Mesodermal cell (in vitro differentiated cells): ENCODE data around the gene CBX2.

Experiments used
- H3K27ac ChIP-seq: 2 replicates; pipeline ENCODE4 v1.7.0; 2013; ENCODE audit warnings: mild to moderate bottlenecking, low read depth, low read length, moderate library complexity; ENCODE audit not compliant: severe bottlenecking
- H3K36me3 ChIP-seq: 2 replicates; pipeline ENCODE4 v1.7.1; 2013; ENCODE audit warnings: mild to moderate bottlenecking, low read length, moderate library complexity; ENCODE audit not compliant: control insufficient read depth, insufficient read depth
- H3K4me1 ChIP-seq: one replicate; pipeline ENCODE4 v1.7.1; 2013; ENCODE audit warnings: mild to moderate bottlenecking, low read length; ENCODE audit not compliant: insufficient read depth, control insufficient read depth, poor library complexity, severe bottlenecking
- H3K4me3 ChIP-seq: 2 replicates; pipeline ENCODE4 v1.7.0; 2013; ENCODE audit warnings: low read length, control low read depth, mild to moderate bottlenecking; ENCODE audit not compliant: insufficient read depth, poor library complexity, severe bottlenecking; ENCODE audit errors: extremely low read depth
- H3K9me3 ChIP-seq: 2 replicates; pipeline ENCODE4 v1.7.1; 2013; ENCODE audit warnings: mild to moderate bottlenecking, low read length, moderate library complexity; ENCODE audit not compliant: control insufficient read depth
- WGBS, 2 experiments: methylation state at CpG; one replicate each; pipeline ENCODE4 v1.1.5; 2013; ENCODE audit warnings: missing lambda C conversion rate in 2 of 2; ENCODE audit not compliant: insufficient coverage in 2 of 2; 5-methylcytosine and 5-hydroxymethylcytosine counted together

CBX2 gene

DNA sequence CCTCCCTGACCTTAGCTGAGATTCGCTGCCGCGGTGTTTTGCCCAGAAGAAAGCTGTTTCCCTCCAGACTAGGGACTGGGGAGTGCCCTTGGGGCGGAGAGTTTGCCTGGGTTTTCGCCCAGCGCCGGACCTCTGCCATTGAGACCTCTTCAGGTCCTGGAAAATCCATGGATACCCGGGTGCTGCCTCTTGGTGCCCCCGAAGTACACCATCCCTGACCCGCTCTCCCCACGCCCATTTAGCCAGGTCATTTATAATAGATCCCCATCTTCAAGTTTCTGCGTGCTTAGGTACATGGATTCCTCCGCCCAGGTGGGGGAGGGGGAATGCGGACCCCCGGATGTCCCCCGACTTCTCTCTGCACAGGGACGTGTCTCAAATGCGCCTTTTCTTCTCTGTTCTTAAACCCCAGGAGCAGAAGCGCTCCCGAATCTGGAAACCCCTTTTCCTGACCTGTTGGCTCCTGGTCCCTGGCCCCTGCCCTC, 34.0 kb downstream of the CBX2 start:
- Histone ChIP-seq H3K36me3 (no peaks in the 10 kb centered on the region), H3K4me1 (peaks cover 16% of the 10 kb centered on the region), H3K27ac (no peak overlapping the region), H3K4me3 (no peak overlapping the region), H3K9me3 (no peaks in the 10 kb centered on the region)
- WGBS, 2 experiments = 1 to 3% methylated on average over 16 of the region's 20 CpGs

DNA sequence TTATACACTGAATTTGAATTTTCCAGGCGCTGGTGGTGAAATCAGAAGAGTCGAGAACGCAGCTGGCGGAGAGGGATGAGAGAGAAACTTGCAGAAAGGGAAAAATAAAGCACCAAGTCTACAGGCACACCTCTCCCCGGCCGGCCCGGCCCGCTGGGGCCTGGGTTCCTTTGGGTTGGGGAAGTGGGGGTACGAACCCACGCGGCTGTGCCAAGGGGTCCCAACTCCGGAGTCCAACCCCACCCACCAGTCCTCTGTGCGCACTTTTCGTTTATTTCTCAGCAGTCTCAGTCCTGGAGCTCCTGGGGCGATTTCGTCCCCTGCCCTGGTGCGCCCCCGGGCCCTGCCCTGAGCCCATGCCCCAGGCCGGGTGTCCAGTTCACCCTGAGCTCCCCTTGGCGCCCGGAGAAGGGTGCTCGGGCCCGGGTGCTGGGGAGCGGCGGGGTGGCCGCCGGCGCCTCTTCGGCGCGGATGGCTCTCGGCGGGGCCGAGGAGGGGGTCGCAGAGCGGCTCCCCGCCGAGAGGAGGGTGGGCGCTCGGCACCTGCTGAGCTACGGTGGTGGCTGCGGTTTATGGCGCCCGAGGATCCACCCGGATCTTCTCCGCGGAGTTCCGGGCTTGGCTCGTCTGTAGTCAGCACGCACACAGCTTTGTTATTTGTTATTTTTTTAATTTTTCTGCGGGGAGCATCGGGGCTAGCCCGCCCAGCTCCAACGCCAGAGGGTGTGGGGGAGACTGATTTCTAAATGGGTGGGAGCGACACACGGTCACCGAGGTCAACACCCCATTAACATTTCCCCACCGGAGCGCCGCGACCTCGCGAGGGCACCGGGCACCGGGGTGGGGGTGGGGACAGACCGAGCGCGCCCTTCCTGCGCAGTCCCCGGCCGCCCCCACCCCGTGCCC, 34.7 kb downstream of the CBX2 start:
- no peak overlapping the region for H3K27ac ChIP-seq
- 1 to 3% methylated on average over 29 to 40 of the region's 72 CpGs for WGBS, 2 experiments
- H3K36me3 ChIP-seq = no peaks in the 10 kb centered on the region
- H3K4me1 ChIP-seq = peaks cover 16% of the 10 kb centered on the region
- H3K9me3 ChIP-seq = no peaks in the 10 kb centered on the region
- H3K4me3 ChIP-seq = peak overlapping the region; percentile 8

DNA sequence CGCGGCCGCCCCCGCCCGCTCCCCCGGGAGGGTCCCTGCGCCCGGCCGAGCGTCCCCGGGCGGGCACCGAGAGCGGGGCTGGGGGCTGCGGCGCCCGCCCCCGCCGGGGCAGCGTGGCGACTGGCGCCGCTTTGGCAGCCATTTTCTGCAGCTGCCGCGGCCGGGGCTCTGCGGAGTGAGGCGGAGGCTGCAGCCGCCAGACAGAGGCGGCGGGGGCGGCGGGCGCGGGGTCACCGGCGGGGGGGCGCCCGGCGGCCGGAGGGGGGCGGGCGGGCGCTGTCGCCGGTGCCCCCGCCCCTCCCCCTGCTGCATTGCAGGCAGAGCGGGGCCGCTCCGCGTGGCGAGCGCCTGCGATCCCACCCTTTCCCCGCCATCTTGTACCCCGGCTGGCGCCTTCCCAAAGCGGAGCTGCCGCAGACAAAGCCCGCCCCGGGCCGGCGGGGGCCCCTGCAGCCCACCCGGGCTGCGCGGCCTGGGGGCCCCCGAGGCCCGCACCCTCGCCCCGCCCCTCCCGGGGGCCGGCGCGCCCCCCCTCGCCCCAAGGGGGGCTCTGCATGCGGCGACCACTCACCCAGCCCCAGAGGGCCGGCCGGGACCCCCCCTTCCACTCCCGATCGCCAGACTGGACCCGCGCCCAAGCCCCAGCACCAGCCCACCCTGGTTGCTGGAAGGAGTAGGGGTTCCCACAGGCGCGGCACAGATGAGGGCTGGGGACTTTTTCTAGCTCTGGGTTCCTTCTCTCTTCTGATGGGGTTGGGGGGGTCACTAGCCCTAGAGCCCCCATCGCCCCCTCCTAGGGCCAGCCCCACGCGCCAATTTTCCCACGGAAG, 35.6 kb downstream of the CBX2 start:
- Histone ChIP-seq H3K9me3 (no peaks in the 10 kb centered on the region), H3K36me3 (no peaks in the 10 kb centered on the region), H3K27ac (no peak overlapping the region), H3K4me1 (peaks cover 16% of the 10 kb centered on the region), H3K4me3 (peak overlapping the region; percentile 14)
- 1% methylated on average over 43 to 60 of the region's 89 CpGs for WGBS, 2 experiments

DNA sequence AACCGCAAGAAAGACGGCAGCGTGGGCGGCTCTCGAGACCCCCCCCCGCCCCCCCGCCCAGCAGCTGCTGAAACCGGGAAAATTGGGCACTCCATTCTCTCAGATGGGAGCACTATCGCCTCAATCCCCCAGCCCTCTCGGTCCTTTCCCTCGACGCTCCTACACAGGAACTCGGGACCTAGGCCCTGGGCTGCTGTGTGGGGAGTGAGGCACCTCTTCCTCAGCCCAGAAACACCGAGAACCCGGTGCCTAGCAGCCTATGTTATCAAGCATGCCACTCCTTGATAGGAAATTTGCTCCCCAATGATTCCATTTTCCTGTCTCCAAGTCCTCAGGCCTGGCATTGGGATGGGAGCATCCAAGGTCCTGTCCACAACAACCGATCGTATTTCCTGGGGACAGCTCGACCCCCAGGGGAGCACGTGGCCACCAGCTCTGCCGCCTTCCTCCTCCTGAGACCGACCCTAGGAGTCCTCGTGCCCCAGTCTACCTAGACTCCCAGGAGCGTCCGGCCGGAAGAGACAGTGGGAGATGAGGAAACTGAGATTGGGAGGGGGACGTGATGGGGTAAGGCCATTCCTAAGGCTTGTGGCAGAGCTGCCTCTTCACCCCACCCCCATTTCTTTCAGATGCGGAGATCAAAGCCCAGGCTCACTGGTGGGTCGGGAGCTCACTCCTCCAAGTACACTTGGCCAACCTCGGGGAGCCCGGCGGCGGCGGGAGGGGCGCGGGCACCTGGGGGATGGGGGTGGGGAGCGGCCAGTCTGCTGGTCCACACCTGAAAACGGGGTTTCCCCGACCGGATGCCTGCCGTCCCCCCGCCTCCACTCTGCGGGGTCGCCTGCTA, 36.4 kb downstream of the CBX2 start:
- H3K9me3 ChIP-seq = no peaks in the 10 kb centered on the region
- 3 to 8% methylated on average over 13 to 24 of the region's 43 CpGs for WGBS, 2 experiments
- no peak overlapping the region for H3K27ac ChIP-seq
- no peaks in the 10 kb centered on the region for H3K36me3 ChIP-seq
- H3K4me3 ChIP-seq = no peak overlapping the region
- peaks cover 16% of the 10 kb centered on the region for H3K4me1 ChIP-seq

DNA sequence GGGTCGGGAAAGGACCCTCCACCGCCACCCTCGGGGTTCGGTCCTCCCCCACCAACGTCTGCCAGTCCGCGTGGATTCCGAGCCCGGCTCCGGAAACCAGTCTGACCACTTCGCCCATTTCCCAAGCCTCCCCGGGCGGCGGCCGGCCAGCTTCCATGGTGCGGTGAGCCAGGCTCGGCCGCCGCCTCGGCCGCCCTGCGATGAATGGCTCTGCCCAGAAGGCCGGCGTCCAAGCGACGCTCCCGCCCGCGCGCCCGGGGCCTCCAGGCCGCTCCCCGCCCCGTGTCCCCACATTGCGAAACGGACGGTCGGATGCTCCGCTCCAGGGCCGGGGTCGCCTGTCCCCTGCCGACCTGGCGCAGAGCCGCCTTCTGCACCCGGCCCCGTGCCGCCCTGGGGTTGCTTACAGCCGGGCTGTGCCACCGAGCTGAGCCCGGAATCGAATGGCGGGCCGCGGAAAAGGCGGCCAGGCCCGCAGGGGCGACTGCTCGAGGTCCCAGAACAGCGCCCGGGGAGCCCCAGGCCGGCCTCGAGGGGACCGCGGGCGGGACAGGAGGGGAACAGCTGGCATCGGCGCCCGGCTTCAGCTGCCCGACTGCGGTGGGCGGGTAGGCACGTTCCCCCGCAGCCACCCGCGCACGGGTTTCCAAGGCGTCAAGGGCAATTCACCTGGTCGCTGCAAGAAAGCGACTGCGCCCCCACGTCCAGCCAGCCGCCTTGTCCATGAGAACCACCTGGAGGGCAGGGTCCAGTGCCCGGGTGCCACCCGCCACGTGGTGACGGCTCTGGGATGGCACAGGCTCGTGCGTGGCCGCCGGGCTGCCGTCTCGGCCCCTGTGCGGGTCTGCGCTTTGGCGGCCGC, 37.3 kb downstream of the CBX2 start:
- Histone ChIP-seq H3K4me3 (peak overlapping the region; percentile 8), H3K9me3 (no peaks in the 10 kb centered on the region), H3K4me1 (peaks cover 16% of the 10 kb centered on the region), H3K27ac (no peak overlapping the region), H3K36me3 (no peaks in the 10 kb centered on the region)
- 3% methylated on average over 80 to 92 of the region's 96 CpGs for WGBS, 2 experiments

DNA sequence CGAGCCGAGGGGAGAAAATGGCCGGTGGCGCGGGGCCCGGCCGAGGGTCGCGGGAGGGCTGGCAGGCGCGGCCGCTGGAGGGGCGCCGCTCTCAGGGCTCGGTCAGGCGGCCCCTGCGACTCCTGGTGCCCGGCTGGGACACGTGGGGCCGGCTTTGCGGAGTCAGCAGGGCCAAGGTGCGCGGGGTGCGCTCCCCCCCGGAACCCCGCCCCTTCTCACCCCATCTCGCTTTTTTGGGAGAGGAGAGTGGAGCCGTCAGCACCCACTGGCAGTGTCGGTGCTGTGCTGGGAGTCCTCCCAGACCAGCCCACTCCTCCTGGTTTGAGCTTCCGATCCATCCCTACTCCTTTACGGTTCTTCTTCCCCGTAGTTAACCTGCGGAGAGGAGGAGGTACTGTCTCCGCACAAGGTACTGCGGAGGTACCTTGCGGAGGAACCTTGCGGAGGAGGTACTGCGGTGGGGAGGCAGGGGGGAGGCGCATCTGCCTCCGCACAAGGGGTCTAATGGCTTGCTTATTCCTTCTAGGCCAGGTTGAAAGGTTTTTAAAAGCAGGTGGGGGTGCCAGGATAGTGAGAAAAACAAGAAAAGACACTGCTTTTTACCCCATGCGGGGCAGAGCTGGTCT, 38.0 kb downstream of the CBX2 start:
- H3K36me3 ChIP-seq = no peaks in the 10 kb centered on the region
- 9 to 10% methylated on average over 30 to 33 of the region's 41 CpGs for WGBS, 2 experiments
- H3K27ac ChIP-seq = no peak overlapping the region
- H3K4me1 ChIP-seq = peaks cover 13% of the 10 kb centered on the region
- no peaks in the 10 kb centered on the region for H3K9me3 ChIP-seq
- no peak overlapping the region for H3K4me3 ChIP-seq

DNA sequence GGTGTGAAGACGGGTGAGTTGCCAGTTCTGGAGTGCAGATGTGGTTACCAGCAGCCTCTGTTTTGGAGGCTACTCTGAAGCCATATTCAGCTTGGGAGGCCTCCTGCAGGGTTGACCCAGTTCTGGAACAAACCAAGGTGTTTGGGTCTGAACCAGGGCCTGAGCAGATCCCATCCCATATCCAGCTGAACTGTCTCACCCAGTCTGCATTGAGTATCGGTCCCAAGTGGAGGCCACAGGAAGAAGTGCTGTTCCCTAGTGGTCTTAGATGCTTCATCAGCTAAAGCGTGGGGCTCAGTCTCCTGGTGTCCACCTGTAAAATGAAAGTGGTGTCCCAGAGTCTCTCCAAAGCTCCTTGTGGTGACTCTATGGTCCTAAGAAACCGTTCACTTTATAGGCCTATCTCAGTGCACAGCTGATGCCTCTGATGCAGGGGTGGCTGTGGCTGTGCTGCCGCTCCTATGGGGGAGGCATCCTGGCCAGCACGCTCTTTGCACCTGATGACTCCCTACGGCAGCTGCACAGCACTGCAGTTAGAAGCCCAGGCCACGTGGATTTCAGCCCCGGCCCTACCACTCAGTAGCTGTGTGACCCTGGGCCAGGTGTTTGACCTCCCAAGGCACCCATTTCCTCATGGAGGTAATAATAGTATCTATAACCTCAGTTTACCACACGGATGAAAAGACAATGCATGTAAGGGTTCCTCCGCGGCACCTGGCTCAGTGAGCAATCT, 40.2 kb downstream of the CBX2 start:
- 75 to 86% methylated on average over 10 to 12 of the region's 12 CpGs for WGBS, 2 experiments
- H3K4me3 ChIP-seq = no peak overlapping the region
- no peak overlapping the region for H3K27ac ChIP-seq
- no peaks in the 10 kb centered on the region for H3K36me3 ChIP-seq
- peaks cover 4% of the 10 kb centered on the region for H3K4me1 ChIP-seq
- H3K9me3 ChIP-seq = no peaks in the 10 kb centered on the region

DNA sequence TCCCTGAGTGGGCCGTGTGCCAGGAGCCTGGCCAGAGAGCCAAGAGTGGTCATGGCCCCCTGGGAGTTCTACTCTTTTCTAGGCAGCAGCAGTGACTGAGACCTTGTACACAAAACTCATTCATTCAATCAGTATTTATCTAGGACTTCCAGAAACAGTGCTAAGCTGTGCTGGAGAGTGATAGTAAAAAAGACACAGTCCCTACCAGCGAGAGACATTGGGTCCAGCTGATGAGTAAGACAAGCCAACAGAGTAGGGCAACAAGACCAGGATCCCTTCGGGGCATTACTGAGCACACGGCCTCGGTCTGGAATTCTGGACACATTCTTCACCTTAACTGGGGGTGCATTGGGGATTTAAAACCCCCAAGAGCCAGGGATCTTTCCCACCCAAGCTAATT, 41.1 kb downstream of the CBX2 start:
- Histone ChIP-seq H3K9me3 (no peaks in the 10 kb centered on the region), H3K4me1 (peaks cover 4% of the 10 kb centered on the region), H3K4me3 (no peak overlapping the region), H3K36me3 (no peaks in the 10 kb centered on the region), H3K27ac (no peak overlapping the region)
- 66 to 75% methylated on average over 3 to 5 of the region's 5 CpGs for WGBS, 2 experiments
